Kidney epithelial cell (primary cell): Measurements from ENCODE around the gene CAMTA1. TPM values are rescaled to one million over a fixed set of nuclear protein-coding genes. Genes with fewer than 3 reads are reported as not detected.

Experiments used
- DNase-seq: peaks from one replicate; pipeline ENCODE4 v3.0.0-alpha.2; 2010; ENCODE audit warnings: low read depth
- H3K27me3 ChIP-seq: 2 replicates; pipeline ENCODE4 v1.6.0; 2011; ENCODE audit warnings: low read length; ENCODE audit not compliant: control insufficient read depth, insufficient read depth
- H3K36me3 ChIP-seq: 2 replicates; pipeline ENCODE4 v1.5.1; 2011; ENCODE audit warnings: low read length; ENCODE audit not compliant: control insufficient read depth, insufficient read depth
- H3K4me3 ChIP-seq: 2 replicates; pipeline ENCODE4 v1.5.1; 2011; ENCODE audit warnings: low read depth, mild to moderate bottlenecking, control low read depth, low read length
- CTCF ChIP-seq: IDR thresholded peaks from 2 replicates; pipeline ENCODE4 v1.5.1; 2011; ENCODE audit warnings: mild to moderate bottlenecking, moderate library complexity, low read length, control low read depth, inconsistent platforms; ENCODE audit not compliant: insufficient read depth, poor library complexity, severe bottlenecking
- total RNA-seq: library from RNA; depleted of rRNA; stranded (reverse); fragments of >200 nt; gene quantifications from 2 replicates; pipeline ENCODE4 v1.2.3, GENCODE V29; 2015

The CAMTA1 gene
- total RNA-seq, 1 donor from 2014 or later, result 76.5 TPM

- Histone ChIP-seq H3K36me3 (no peaks in the 10 kb centered on the region), H3K4me3 (peak overlapping the region; percentile 62), H3K27me3 (peaks cover 13% of the 10 kb centered on the region)
- no peak for DNase-seq
- no peak for TF ChIP-seq CTCF
Measured at GRCh38 chr1:7680955-7681268, 895.7 kb downstream of the CAMTA1 start.

GRCh38 chr1:7681401-7681800, 896.1 kb downstream of the CAMTA1 start:
- H3K36me3 ChIP-seq, result no peaks in the 10 kb centered on the region
- peaks cover 13% of the 10 kb centered on the region for H3K27me3 ChIP-seq
- no peak for TF ChIP-seq CTCF

GRCh38 chr1:7683521-7683920, 898.3 kb downstream of the CAMTA1 start:
- no peak for DNase-seq
- TF ChIP-seq CTCF, result no peak
- Histone ChIP-seq H3K27me3 (peaks cover 14% of the 10 kb centered on the region), H3K36me3 (no peaks in the 10 kb centered on the region), H3K4me3 (no peak overlapping the region)

More at GRCh38 chr1:7681401-7681800, 896.1 kb downstream of the CAMTA1 start:
- no peak for DNase-seq
- no peak overlapping the region for H3K4me3 ChIP-seq

GRCh38 chr1:7684132-7684531, 898.9 kb downstream of the CAMTA1 start:
- TF ChIP-seq CTCF, result no peak
- Histone ChIP-seq H3K36me3 (no peaks in the 10 kb centered on the region), H3K4me3 (no peak overlapping the region), H3K27me3 (peaks cover 14% of the 10 kb centered on the region)
- DNase-seq, result no peak

GRCh38 chr1:7684861-7685635, 899.8 kb downstream of the CAMTA1 start:
- Histone ChIP-seq H3K27me3 (peaks cover 14% of the 10 kb centered on the region), H3K36me3 (no peaks in the 10 kb centered on the region), H3K4me3 (no peak overlapping the region)
- DNase-seq, result no peak
- TF ChIP-seq CTCF, result no peak

GRCh38 chr1:7686301-7686850, 901.1 kb downstream of the CAMTA1 start:
- Histone ChIP-seq H3K4me3 (no peak overlapping the region), H3K36me3 (no peaks in the 10 kb centered on the region), H3K27me3 (peaks cover 13% of the 10 kb centered on the region)
- no peak for TF ChIP-seq CTCF
- DNase-seq, result no peak
